PFSK-1 (cell line): Measurements from ENCODE around the gene ACTN2.

Experiments
- FOXP2 ChIP-seq: optimal IDR thresholded peaks from 2 replicates; pipeline ENCODE3; 2011; ENCODE audit warnings: borderline replicate concordance, control low read depth, inconsistent platforms; ENCODE audit not compliant: insufficient read depth; ENCODE audit errors: extremely low read length, extremely low read depth
- POLR2AphosphoS5 ChIP-seq: IDR thresholded peaks from 2 replicates; pipeline ENCODE4 v1.6.1; 2012; ENCODE audit warnings: low read depth, mild to moderate bottlenecking, control low read depth, low read length, moderate library complexity
- SIN3A ChIP-seq: IDR thresholded peaks from 2 replicates; pipeline ENCODE4 v1.6.1; 2012; ENCODE audit warnings: mild to moderate bottlenecking, low read length, moderate library complexity, borderline replicate concordance; ENCODE audit not compliant: insufficient read depth
- TAF1 ChIP-seq: IDR thresholded peaks from 2 replicates; pipeline ENCODE4 v1.6.1; 2012; ENCODE audit warnings: low read length, control low read depth, borderline replicate concordance; ENCODE audit not compliant: insufficient read depth
- TF ChIP-seq, protein P1 (sequence below), 2 experiments: IDR thresholded peaks; 2 replicates each; pipeline versions ENCODE4 v1.6.1 to v1.8.0; 2011 to 2012; ENCODE audit warnings: low read depth in 2 of 2, low read length in 2 of 2, control low read depth in 1 of 2, inconsistent platforms in 1 of 2, mild to moderate bottlenecking in 1 of 2, moderate library complexity in 1 of 2; ENCODE audit not compliant: insufficient read depth in 1 of 2

ACTN2 gene

DNA sequence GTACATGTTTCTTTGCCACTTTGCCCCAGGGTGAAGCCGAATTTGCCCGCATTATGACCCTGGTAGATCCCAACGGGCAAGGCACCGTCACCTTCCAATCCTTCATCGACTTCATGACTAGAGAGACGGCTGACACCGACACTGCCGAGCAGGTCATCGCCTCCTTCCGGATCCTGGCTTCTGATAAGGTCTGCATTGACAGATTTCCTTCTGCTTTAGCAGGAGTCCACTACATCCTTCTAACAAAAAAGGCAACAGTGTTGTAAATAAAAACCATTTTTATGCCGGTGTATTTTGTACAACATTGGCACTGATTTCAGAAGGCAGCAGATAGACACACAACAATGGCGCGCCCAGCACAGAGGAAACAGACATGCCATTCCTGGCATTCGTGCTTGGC, 74.7 kb downstream of the ACTN2 start:
- TF ChIP-seq FOXP2 (no peak), SIN3A (no peak), POLR2AphosphoS5 (no peak), TAF1 (no peak)
- TF ChIP-seq, protein P1, sequence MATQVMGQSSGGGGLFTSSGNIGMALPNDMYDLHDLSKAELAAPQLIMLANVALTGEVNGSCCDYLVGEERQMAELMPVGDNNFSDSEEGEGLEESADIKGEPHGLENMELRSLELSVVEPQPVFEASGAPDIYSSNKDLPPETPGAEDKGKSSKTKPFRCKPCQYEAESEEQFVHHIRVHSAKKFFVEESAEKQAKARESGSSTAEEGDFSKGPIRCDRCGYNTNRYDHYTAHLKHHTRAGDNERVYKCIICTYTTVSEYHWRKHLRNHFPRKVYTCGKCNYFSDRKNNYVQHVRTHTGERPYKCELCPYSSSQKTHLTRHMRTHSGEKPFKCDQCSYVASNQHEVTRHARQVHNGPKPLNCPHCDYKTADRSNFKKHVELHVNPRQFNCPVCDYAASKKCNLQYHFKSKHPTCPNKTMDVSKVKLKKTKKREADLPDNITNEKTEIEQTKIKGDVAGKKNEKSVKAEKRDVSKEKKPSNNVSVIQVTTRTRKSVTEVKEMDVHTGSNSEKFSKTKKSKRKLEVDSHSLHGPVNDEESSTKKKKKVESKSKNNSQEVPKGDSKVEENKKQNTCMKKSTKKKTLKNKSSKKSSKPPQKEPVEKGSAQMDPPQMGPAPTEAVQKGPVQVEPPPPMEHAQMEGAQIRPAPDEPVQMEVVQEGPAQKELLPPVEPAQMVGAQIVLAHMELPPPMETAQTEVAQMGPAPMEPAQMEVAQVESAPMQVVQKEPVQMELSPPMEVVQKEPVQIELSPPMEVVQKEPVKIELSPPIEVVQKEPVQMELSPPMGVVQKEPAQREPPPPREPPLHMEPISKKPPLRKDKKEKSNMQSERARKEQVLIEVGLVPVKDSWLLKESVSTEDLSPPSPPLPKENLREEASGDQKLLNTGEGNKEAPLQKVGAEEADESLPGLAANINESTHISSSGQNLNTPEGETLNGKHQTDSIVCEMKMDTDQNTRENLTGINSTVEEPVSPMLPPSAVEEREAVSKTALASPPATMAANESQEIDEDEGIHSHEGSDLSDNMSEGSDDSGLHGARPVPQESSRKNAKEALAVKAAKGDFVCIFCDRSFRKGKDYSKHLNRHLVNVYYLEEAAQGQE (IDR thresholded peaks at IDR 0.05; ENCODE audit: insufficient read depth in 1 of 2, low read depth in 2 of 2, low read length in 2 of 2): no peak

DNA sequence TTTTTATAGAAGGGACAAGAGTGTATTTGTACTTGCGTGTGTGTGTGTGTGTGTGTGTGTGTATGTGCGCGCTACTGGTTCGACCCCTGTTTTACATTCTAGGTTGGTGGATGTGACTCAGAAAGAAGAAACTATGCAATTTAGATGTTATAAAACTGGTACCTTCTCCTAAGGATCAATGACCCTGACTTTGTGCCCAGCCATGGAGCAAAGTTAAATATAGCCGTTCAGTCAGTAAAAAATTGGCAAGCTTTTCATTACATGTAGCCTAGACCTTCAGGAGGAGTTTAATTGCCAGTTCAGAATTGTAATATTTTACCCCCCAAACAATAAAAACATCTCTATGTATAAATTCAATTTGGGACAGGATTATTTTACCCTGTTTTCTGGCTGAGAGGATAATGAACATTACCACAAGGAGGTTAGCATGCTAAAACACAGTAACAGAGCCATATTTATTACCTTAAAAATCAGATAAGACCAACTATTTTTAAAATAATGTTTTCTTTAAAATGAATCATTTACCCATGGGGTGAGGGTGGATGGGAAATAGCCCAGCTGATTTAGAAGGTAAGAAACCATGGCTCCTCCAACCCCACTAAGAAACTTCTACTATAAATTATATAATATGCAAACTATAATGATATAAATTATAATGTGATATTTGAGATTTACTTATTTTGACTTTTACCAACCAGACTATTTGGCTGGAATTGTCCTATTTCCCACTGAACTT, 75.3 kb downstream of the ACTN2 start:
- TF ChIP-seq POLR2AphosphoS5 (no peak), SIN3A (no peak), FOXP2 (no peak), TAF1 (no peak)
- TF ChIP-seq, protein P1 (IDR thresholded peaks at IDR 0.05; ENCODE audit: insufficient read depth in 1 of 2, low read depth in 2 of 2, low read length in 2 of 2): no peak

DNA sequence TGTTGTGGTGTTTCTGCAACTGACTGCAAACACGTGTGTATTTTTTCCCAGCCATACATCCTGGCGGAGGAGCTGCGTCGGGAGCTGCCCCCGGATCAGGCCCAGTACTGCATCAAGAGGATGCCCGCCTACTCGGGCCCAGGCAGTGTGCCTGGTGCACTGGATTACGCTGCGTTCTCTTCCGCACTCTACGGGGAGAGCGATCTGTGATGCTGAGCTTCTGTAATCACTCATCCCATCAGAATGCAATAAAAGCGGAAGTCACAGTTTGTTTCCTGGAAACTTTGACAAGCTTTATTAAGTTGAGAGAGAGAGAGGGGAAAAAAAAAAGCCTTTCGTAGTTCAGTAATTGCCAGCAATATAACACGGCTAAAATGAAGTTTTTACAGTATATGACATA, 76.1 kb downstream of the ACTN2 start:
- TF ChIP-seq FOXP2: peak; percentile 36
- no peak for TF ChIP-seq TAF1

DNA sequence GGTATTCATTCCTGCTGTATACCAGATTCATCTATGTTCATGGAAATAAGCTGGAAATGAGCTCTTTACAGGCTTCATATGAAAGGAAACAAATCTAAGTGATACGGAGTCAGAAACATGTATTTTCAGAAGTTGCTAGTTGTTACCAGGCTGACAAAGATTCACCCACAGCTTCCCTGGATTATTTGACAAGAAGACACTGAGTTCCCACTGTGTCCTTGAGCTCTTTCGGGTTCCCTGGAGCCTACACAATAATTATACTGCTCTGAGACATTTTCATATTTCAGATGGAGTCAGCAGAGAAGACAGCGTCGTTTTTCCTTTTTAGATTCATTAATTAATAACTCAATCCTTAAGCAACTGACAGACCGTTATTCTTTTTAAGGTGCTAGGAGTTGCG, 79.5 kb downstream of the ACTN2 start:
- TF ChIP-seq SIN3A (no peak), POLR2AphosphoS5 (no peak), TAF1 (no peak), FOXP2 (no peak)
- TF ChIP-seq, protein P1 (IDR thresholded peaks at IDR 0.05; ENCODE audit: insufficient read depth in 1 of 2, low read depth in 2 of 2, low read length in 2 of 2): no peak

DNA sequence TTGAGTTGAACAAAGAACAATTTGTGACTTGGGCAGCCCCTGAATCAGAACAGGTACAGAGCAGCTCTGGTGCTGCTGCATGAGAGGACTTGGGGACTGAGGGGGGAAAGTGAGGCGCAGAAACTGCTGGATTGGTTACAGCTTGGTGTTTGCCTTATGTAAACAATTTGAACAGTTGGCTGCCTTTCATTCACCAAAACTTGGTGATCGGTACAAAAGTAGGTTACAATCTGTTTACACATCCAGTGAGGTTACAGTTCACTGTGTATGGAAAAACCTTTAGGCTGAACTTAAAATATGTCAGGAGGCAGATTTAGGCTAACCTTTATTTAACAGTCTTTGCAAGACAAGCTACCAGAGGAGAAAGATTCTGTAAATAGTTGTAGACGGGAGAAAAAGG, 80.2 kb downstream of the ACTN2 start:
- TF ChIP-seq FOXP2: no peak
- TF ChIP-seq, protein P1 (IDR thresholded peaks at IDR 0.05; ENCODE audit: insufficient read depth in 1 of 2, low read depth in 2 of 2, low read length in 2 of 2): no peak
- TF ChIP-seq TAF1: no peak
- TF ChIP-seq SIN3A: no peak
- TF ChIP-seq POLR2AphosphoS5: no peak
